ENCODE data around the gene TPCN2. TPM values are rescaled to one million over a fixed set of nuclear protein-coding genes. Genes with fewer than 3 reads are reported as not detected.

Gene TPCN2
- total RNA-seq, 4 donors from 2014 or later: 27.1 to 36.1 (median 31.3) TPM

DNA sequence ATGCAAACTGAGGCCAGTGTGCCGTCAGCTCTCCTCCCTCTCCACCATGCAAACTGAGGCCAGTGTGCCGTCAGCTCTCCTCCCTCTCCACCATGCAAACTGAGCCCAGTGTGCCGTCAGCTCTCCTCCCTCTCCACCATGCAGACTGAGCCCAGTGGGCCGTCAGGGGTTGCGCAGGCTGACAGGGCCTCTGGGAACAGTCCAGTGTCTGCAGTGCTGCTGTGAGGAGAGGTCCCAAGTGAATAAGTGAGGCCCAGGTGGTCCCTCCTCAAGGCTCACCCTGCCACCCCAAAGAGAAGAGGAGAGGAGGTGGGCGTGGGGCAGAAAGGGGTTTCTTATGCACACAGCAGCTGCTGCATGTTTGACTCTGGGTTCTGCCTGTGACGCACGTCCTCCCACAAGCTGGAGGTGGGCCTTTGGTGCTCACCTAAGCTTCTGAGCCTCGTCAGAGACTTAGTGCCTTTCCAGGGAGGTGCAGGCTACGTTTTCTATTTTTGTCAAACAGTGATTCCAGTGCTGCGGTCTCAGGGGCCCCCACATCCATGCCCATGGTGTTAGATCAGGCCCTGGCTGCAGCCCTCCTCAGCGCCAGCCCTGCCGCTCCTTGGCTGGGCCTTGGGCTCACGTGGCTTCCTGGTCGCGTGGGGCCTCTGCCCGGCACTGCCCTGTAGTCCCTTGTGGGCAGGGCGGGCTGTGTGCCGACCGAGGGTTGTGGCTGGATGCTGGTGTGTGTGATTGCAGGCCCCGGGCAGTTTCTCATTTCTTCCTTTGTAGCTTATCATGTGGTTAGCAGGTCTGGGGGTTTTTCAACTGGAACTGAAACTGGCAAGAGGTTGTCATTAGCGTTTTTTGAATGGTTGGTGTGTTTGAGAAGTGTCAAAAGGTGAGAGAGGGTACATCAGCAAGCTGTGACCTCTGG, 7.1 kb downstream of the TPCN2 start:
- Histone ChIP-seq H3K4me1 (peaks cover 0 to 47% (median 15%) of the 10 kb centered on the region in 4 donors), H3K27me3 (no peaks in the 10 kb centered on the region), H3K36me3 (peaks cover 0 to 70% (median 4%) of the 10 kb centered on the region in 3 donors), H3K4me3 (no peak overlapping the region), H3K9me3 (no peaks in the 10 kb centered on the region), H3K27ac (no peak overlapping the region)
- DNase-seq (ENCODE audit: low spot score in 2 of 2): peak in 1 of 2 donors; percentile 19
- TF ChIP-seq POLR2A (IDR thresholded peaks at IDR 0.05) (peak in 1 of 2 donors; percentile 10), EP300 (IDR thresholded peaks at IDR 0.05) (no peak)
- TF ChIP-seq, protein P1, sequence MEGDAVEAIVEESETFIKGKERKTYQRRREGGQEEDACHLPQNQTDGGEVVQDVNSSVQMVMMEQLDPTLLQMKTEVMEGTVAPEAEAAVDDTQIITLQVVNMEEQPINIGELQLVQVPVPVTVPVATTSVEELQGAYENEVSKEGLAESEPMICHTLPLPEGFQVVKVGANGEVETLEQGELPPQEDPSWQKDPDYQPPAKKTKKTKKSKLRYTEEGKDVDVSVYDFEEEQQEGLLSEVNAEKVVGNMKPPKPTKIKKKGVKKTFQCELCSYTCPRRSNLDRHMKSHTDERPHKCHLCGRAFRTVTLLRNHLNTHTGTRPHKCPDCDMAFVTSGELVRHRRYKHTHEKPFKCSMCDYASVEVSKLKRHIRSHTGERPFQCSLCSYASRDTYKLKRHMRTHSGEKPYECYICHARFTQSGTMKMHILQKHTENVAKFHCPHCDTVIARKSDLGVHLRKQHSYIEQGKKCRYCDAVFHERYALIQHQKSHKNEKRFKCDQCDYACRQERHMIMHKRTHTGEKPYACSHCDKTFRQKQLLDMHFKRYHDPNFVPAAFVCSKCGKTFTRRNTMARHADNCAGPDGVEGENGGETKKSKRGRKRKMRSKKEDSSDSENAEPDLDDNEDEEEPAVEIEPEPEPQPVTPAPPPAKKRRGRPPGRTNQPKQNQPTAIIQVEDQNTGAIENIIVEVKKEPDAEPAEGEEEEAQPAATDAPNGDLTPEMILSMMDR (IDR thresholded peaks at IDR 0.05): no peak
- WGBS, 2 donors: 72 to 76% methylated on average over 19 to 21 of the region's 22 CpGs

DNA sequence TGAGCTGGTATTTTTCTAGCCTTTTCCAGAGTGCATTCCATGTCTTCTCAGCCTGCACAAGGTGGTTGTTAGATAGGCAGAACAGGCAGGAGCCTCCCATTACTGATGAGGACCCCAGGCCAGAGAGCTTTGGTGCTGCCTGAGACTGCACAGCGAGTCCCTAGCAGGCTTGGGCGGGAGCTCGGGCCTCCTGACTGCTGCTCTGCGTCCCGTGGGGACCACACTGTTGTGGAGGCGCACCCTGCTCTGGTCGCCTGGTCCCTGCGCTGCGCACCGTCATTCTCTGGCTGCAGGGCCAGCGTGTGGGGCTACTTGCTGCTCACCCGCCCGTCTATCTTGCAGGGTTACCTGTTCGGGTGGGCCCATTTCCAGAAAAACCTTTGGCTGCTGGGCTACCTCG, 8.5 kb downstream of the TPCN2 start:
- 82 to 87% methylated on average over 7 to 15 of the region's 15 CpGs for WGBS, 2 donors
- H3K9me3 ChIP-seq: no peaks in the 10 kb centered on the region
- H3K27me3 ChIP-seq: no peaks in the 10 kb centered on the region
- peaks cover 0 to 33% (median 8%) of the 10 kb centered on the region in 4 donors for H3K4me1 ChIP-seq
- no peak overlapping the region for H3K27ac ChIP-seq
- no peak overlapping the region for H3K4me3 ChIP-seq
- no peak for DNase-seq (ENCODE audit: low spot score in 2 of 2)
- TF ChIP-seq EP300 (IDR thresholded peaks at IDR 0.05) (no peak), POLR2A (IDR thresholded peaks at IDR 0.05) (no peak)
- TF ChIP-seq, protein P1 (IDR thresholded peaks at IDR 0.05): no peak
- peaks cover 0 to 79% (median 4%) of the 10 kb centered on the region in 3 donors for H3K36me3 ChIP-seq

DNA sequence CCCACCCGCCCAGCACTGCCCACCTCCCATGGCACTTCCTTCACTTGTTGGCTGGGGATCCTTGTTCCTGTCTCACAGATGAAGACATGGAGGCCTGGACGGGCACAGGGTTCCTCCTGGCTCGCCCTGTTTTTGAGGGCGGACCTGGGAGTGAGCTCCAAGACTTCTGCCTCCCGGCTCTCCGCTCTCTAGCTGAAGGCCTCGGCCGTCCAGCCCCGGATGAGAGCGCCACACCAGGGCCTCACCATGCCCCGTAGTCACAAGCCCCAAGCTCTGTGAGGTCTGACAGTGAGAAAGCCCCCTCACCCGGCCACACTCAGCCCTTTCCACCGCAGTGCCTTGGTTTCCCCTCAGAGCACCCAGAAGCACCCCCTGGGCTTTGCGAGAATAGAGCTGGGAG, 9.1 kb downstream of the TPCN2 start:
- Histone ChIP-seq H3K27ac (no peak overlapping the region), H3K4me3 (no peak overlapping the region), H3K27me3 (no peaks in the 10 kb centered on the region), H3K4me1 (peaks cover 0 to 28% (median 6%) of the 10 kb centered on the region in 4 donors), H3K36me3 (peaks cover 0 to 84% (median 4%) of the 10 kb centered on the region in 3 donors), H3K9me3 (no peaks in the 10 kb centered on the region)
- 86 to 93% methylated on average over 13 of the region's 14 CpGs for WGBS, 2 donors
- no peak for DNase-seq (ENCODE audit: low spot score in 2 of 2)
- TF ChIP-seq, protein P1 (IDR thresholded peaks at IDR 0.05): no peak
- TF ChIP-seq POLR2A (IDR thresholded peaks at IDR 0.05) (no peak), EP300 (IDR thresholded peaks at IDR 0.05) (no peak)

DNA sequence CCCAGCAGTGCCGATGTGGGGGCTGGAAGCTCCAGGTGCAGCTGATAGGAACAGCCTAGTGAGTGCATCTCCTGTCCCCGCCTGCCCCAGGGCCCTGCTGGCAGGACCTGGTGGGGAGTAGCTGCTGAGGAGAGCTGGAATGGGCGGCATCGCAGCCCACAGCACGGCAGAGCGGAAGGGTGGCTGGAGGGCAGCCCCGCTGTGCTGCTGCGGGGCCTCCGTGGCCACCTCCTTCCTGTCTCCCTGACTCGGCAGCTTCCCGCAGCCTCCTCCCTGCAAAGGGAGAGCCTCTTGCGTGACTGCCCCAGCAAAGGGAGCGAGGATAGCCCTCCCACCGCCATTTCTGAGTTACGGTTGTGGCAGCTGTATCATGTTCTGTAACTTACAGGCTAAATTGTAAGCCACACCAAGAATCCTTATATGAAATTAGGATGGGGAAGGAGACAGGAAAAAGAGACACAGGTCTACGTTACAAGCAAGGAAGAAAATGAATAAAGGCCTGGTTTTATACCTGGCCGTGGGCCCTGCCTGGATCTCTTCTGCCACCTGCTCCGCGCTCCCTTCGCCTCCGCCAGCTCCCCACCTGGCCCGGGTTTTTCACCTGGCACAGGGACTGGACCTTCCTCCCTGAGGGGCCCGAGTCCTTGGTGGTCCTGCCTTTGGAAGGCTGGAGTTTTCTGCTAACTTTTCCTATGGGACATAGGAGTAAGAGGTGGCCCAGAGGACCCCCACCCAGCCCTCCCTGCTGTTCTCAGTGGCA, 10.0 kb downstream of the TPCN2 start:
- WGBS, 2 donors: 76 to 82% methylated on average over 22 to 23 of the region's 23 CpGs
- H3K4me3 ChIP-seq: no peak overlapping the region
- TF ChIP-seq POLR2A (IDR thresholded peaks at IDR 0.05): no peak
- no peak for TF ChIP-seq EP300 (IDR thresholded peaks at IDR 0.05)
- TF ChIP-seq, protein P1 (IDR thresholded peaks at IDR 0.05): no peak
- H3K9me3 ChIP-seq: no peaks in the 10 kb centered on the region
- no peaks in the 10 kb centered on the region for H3K27me3 ChIP-seq
- DNase-seq (ENCODE audit: low spot score in 2 of 2): no peak
- no peak overlapping the region for H3K27ac ChIP-seq
- peaks cover 0 to 90% (median 4%) of the 10 kb centered on the region in 3 donors for H3K36me3 ChIP-seq
- peaks cover 0 to 20% (median 5%) of the 10 kb centered on the region in 4 donors for H3K4me1 ChIP-seq
